ENCODE results near the gene NOP53. TPM values are rescaled to one million over a fixed set of nuclear protein-coding genes. Genes with fewer than 3 reads are reported as not detected.

NOP53 gene
- polyA plus RNA-seq, 1 donor (not counting 4 experiments of a cell fraction or from before 2014, with no cell fraction given) = 80.2 TPM

DNA sequence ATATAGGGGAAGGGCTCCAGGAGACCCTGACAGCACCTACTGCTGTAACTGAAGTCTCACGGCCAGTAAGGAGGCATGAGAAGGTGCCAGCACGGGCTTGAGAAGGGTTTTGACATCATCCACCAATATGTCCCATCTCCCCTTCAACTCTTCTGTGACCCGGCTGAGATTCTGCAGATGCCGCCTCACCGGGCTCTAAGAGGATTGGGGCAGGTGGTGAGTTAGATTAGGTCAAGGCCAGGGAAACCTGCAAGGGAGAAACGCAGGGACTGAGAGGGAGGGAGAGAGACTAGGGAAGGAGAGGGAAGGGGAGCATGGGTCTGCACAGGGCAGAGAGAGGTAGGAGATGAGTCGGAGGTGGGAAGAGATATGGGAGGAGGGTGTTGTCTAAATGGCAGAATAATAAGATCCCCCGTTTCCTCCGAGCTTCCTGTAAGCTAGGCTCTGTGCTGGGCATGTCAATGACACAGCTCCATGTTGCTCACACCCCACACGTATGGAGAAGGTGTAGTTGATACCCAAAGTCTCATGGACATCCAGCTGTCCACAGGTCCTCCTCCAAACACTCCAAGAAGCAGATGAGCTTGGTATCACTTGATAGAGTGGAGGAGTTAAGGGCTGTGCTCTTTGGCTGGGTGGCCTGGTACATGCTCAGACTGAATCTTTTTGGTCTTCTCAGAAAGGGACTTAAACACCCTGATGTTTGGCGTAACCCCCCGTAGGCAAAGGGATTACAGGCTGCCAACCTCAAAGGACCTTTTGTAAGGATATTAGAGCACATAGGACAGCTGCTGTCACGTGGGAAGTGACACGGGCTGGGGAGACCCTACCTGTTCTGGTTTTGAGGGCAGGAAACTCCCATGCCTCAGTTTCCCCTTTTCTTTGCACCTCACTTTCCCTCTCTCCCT, 52.9 kb downstream of the NOP53 start:
- no peak overlapping the region for H3K4me3 ChIP-seq (ENCODE audit: control insufficient read depth in 2 of 3, extremely low read depth in 1 of 3, insufficient read depth in 2 of 3, low read depth in 1 of 3, low read length in 3 of 3)
- H3K36me3 ChIP-seq (ENCODE audit: control insufficient read depth in 2 of 2, extremely low read depth in 1 of 2, insufficient read depth in 2 of 2, low read length in 2 of 2) = no peaks in the 10 kb centered on the region
- no peak for TF ChIP-seq EZH2 (IDR thresholded peaks at IDR 0.05; ENCODE audit: low read length)
- H3K9me3 ChIP-seq (ENCODE audit: control insufficient read depth, low read depth, low read length) = no peaks in the 10 kb centered on the region
- dilution Hi-C loops (cut with MboI; ENCODE audit: extremely low pct_ligation_motif_present, low sequenced_read_pairs) = no loop called here
- FAIRE-seq = no peak
- H4K20me1 ChIP-seq (ENCODE audit: control insufficient read depth, extremely low read depth, insufficient read depth, low read length) = no peaks in the 10 kb centered on the region
- H3K9me1 ChIP-seq (ENCODE audit: control insufficient read depth, extremely low read depth, insufficient read depth, low read length) = no peaks in the 10 kb centered on the region
- H3K4me1 ChIP-seq (ENCODE audit: control insufficient read depth, extremely low read depth, insufficient read depth, low read length) = no peaks in the 10 kb centered on the region
- H3K79me2 ChIP-seq (ENCODE audit: control insufficient read depth, insufficient read depth, low read length) = no peaks in the 10 kb centered on the region
- no peak for DNase-seq (ENCODE audit: low read depth, low spot score)
- no peak overlapping the region for H3K9ac ChIP-seq (ENCODE audit: control insufficient read depth, extremely low read depth, insufficient read depth, low read length)
- no peaks in the 10 kb centered on the region for H3K27me3 ChIP-seq (ENCODE audit: control insufficient read depth, extremely low read depth, insufficient read depth, low read length)
- no peak overlapping the region for H3K4me2 ChIP-seq (ENCODE audit: control insufficient read depth, extremely low read depth, insufficient read depth, low read depth, low read length)
- no peak overlapping the region for H3K27ac ChIP-seq (ENCODE audit: control insufficient read depth, insufficient read depth, low read length)
- H2AFZ ChIP-seq (ENCODE audit: control insufficient read depth, low read length) = no peak overlapping the region

- FAIRE-seq = no peak
- no peaks in the 10 kb centered on the region for H4K20me1 ChIP-seq (ENCODE audit: control insufficient read depth, extremely low read depth, insufficient read depth, low read length)
- dilution Hi-C loops (cut with MboI; ENCODE audit: extremely low pct_ligation_motif_present, low sequenced_read_pairs) = no loop called here
Measured at GRCh38 chr19:47798904-47799266, 53.5 kb downstream of the NOP53 start.

More at GRCh38 chr19:47798904-47799266, 53.5 kb downstream of the NOP53 start:
- DNase-seq (ENCODE audit: low read depth, low spot score) = no peak
- Histone ChIP-seq H3K27ac (ENCODE audit: control insufficient read depth, insufficient read depth, low read length) (no peak overlapping the region), H3K9ac (ENCODE audit: control insufficient read depth, extremely low read depth, insufficient read depth, low read length) (no peak overlapping the region), H2AFZ (ENCODE audit: control insufficient read depth, low read length) (no peak overlapping the region), H3K9me3 (ENCODE audit: control insufficient read depth, low read depth, low read length) (no peaks in the 10 kb centered on the region), H3K4me2 (ENCODE audit: control insufficient read depth, extremely low read depth, insufficient read depth, low read depth, low read length) (no peak overlapping the region), H3K79me2 (ENCODE audit: control insufficient read depth, insufficient read depth, low read length) (no peaks in the 10 kb centered on the region), H3K4me1 (ENCODE audit: control insufficient read depth, extremely low read depth, insufficient read depth, low read length) (no peaks in the 10 kb centered on the region), H3K27me3 (ENCODE audit: control insufficient read depth, extremely low read depth, insufficient read depth, low read length) (no peaks in the 10 kb centered on the region), H3K9me1 (ENCODE audit: control insufficient read depth, extremely low read depth, insufficient read depth, low read length) (no peaks in the 10 kb centered on the region), H3K36me3 (ENCODE audit: control insufficient read depth in 2 of 2, extremely low read depth in 1 of 2, insufficient read depth in 2 of 2, low read length in 2 of 2) (no peaks in the 10 kb centered on the region), H3K4me3 (ENCODE audit: control insufficient read depth in 2 of 3, extremely low read depth in 1 of 3, insufficient read depth in 2 of 3, low read depth in 1 of 3, low read length in 3 of 3) (no peak overlapping the region)
- no peak for TF ChIP-seq EZH2 (IDR thresholded peaks at IDR 0.05; ENCODE audit: low read length)
- TF ChIP-seq CTCF (optimal IDR thresholded peaks at IDR 0.05 in 1 of 3, IDR thresholded peaks at IDR 0.05 in 1 of 3, conservative IDR thresholded peaks at IDR 0.05 in 1 of 3; ENCODE audit: extremely low read depth in 1 of 3, insufficient read depth in 2 of 3, low read length in 3 of 3) = no peak

Measured in keratinocyte (primary cell).